ENCODE data around the gene FBXO40. TPM values are rescaled to one million over a fixed set of nuclear protein-coding genes. Genes with fewer than 3 reads are reported as not detected.
A peak's percentile ranks its signal among the peaks of the same experiment; 100 is the strongest.
"Not testable (repeated sequence)": the region's sequence is repeated elsewhere in the genome, so short reads cannot be mapped to it uniquely, and the experiment has no call there.

Gene FBXO40
- total RNA-seq, 4 donors from 2014 or later = not detected

GRCh38 chr3:121574449-121574848 lies 18.7 kb upstream of the FBXO40 start:
- H3K4me1 ChIP-seq = no peaks in the 10 kb centered on the region
- intact Hi-C loops (cut with DNase I) = no loop called here
- DNase-seq (ENCODE audit: extremely low spot score) = no peak
- WGBS = 78% methylated on average over 4 of the region's 6 CpGs
- no peaks in the 10 kb centered on the region for H3K27me3 ChIP-seq
- no peak overlapping the region for H3K4me3 ChIP-seq
- no peak for TF ChIP-seq CTCF (IDR thresholded peaks at IDR 0.05)
- no peak for TF ChIP-seq POLR2A (IDR thresholded peaks at IDR 0.05; ENCODE audit: low read depth)
- TF ChIP-seq EP300 (IDR thresholded peaks at IDR 0.05) = no peak
- TF ChIP-seq POLR2AphosphoS5 (IDR thresholded peaks at IDR 0.05) = no peak
- H3K9me3 ChIP-seq = no peaks in the 10 kb centered on the region
- H3K27ac ChIP-seq (replicated peaks in 1 of 4) = no peak overlapping the region
- H3K36me3 ChIP-seq = no peaks in the 10 kb centered on the region

GRCh38 chr3:121581691-121582090 lies 11.5 kb upstream of the FBXO40 start:
- intact Hi-C loops (cut with DNase I) = no loop called here
- H3K4me3 ChIP-seq = no peak overlapping the region
- H3K4me1 ChIP-seq = no peaks in the 10 kb centered on the region
- H3K9me3 ChIP-seq = no peaks in the 10 kb centered on the region
- DNase-seq (ENCODE audit: extremely low spot score) = no peak
- H3K27me3 ChIP-seq = no peaks in the 10 kb centered on the region
- TF ChIP-seq CTCF (IDR thresholded peaks at IDR 0.05) (no peak), POLR2A (IDR thresholded peaks at IDR 0.05; ENCODE audit: low read depth) (no peak)
- 76% methylated on average over 2 of the region's 2 CpGs for WGBS
- H3K27ac ChIP-seq (replicated peaks in 1 of 4) = no peak overlapping the region
- no peaks in the 10 kb centered on the region for H3K36me3 ChIP-seq

- Histone ChIP-seq H3K27me3 (no peaks in the 10 kb centered on the region), H3K4me3 (no peak overlapping the region), H3K4me1 (no peaks in the 10 kb centered on the region), H3K27ac (replicated peaks in 1 of 4) (no peak overlapping the region), H3K9me3 (no peaks in the 10 kb centered on the region), H3K36me3 (no peaks in the 10 kb centered on the region)
- TF ChIP-seq POLR2AphosphoS5 (IDR thresholded peaks at IDR 0.05) (no peak), EP300 (IDR thresholded peaks at IDR 0.05) (no peak)
- 94% methylated on average over 1 of the region's 1 CpG for WGBS
- intact Hi-C loops (cut with DNase I) = no loop called here
- DNase-seq (ENCODE audit: extremely low spot score) = no peak
Observed at GRCh38 chr3:121584418-121584817, 8.8 kb upstream of the FBXO40 start.

- DNase-seq (ENCODE audit: extremely low spot score); H3K27me3 ChIP-seq; H3K4me1 ChIP-seq; H3K36me3 ChIP-seq; intact Hi-C loops (cut with DNase I); H3K9me3 ChIP-seq; H3K4me3 ChIP-seq: not testable (repeated sequence)
- peak overlapping the region in 1 of 4 donors; percentile 50 for H3K27ac ChIP-seq (replicated peaks in 1 of 4)
- WGBS = 88% methylated on average over 4 of the region's 4 CpGs
Observed at GRCh38 chr3:121593806-121594205, 627 bp downstream of the FBXO40 start.

- TF ChIP-seq EP300 (IDR thresholded peaks at IDR 0.05) (no peak), POLR2A (IDR thresholded peaks at IDR 0.05; ENCODE audit: low read depth) (no peak), CTCF (IDR thresholded peaks at IDR 0.05) (no peak), POLR2AphosphoS5 (IDR thresholded peaks at IDR 0.05) (no peak)
- intact Hi-C loops (cut with DNase I) = no loop called here
- no peaks in the 10 kb centered on the region for H3K27me3 ChIP-seq
- H3K27ac ChIP-seq (replicated peaks in 1 of 4) = no peak overlapping the region
- no peaks in the 10 kb centered on the region for H3K36me3 ChIP-seq
- peaks cover 0 to 9% (median 3%) of the 10 kb centered on the region in 4 donors for H3K4me1 ChIP-seq
- no peaks in the 10 kb centered on the region for H3K9me3 ChIP-seq
- DNase-seq (ENCODE audit: extremely low spot score) = no peak
- 73% methylated on average over 2 of the region's 2 CpGs for WGBS
- H3K4me3 ChIP-seq = no peak overlapping the region
Observed at GRCh38 chr3:121594850-121595249, 1.7 kb downstream of the FBXO40 start.

- no peak for TF ChIP-seq EP300 (IDR thresholded peaks at IDR 0.05)
- no peak for TF ChIP-seq POLR2A (IDR thresholded peaks at IDR 0.05; ENCODE audit: low read depth)
- TF ChIP-seq POLR2AphosphoS5 (IDR thresholded peaks at IDR 0.05) = no peak
- TF ChIP-seq CTCF (IDR thresholded peaks at IDR 0.05) = no peak
- intact Hi-C loops (cut with DNase I) = no loop called here
- Histone ChIP-seq H3K4me3 (no peak overlapping the region), H3K27ac (replicated peaks in 1 of 4) (no peak overlapping the region), H3K9me3 (no peaks in the 10 kb centered on the region), H3K36me3 (no peaks in the 10 kb centered on the region), H3K4me1 (peaks cover 0 to 9% (median 7%) of the 10 kb centered on the region in 4 donors), H3K27me3 (no peaks in the 10 kb centered on the region)
- WGBS = 84% methylated on average over 4 of the region's 4 CpGs
- DNase-seq (ENCODE audit: extremely low spot score) = no peak
Observed at GRCh38 chr3:121595765-121596406, 2.7 kb downstream of the FBXO40 start.
